GM19193 (cell line): Measurements from ENCODE around the gene PCSK6.

Source experiments
- POLR2A ChIP-seq: IDR thresholded peaks from 4 replicates; pipeline ENCODE4 v1.6.1; 2011; ENCODE audit not compliant: insufficient read depth, insufficient read length; ENCODE audit errors: extremely low read depth

Gene PCSK6

GRCh38 chr15:101488300-101489164, 975 bp downstream of the PCSK6 start:
- no peak for TF ChIP-seq POLR2A

GRCh38 chr15:101486696-101487459, 2.6 kb downstream of the PCSK6 start:
- TF ChIP-seq POLR2A: no peak

- TF ChIP-seq POLR2A: no peak
These were observed 6.0 kb downstream of the PCSK6 start for GRCh38 chr15:101483462-101483861.

GRCh38 chr15:101482526-101483371, 6.8 kb downstream of the PCSK6 start:
- no peak for TF ChIP-seq POLR2A

GRCh38 chr15:101481917-101482525, 7.5 kb downstream of the PCSK6 start:
- TF ChIP-seq POLR2A: no peak

- no peak for TF ChIP-seq POLR2A
These were observed 8.2 kb downstream of the PCSK6 start for GRCh38 chr15:101481381-101481705.

GRCh38 chr15:101480613-101481380, 8.7 kb downstream of the PCSK6 start:
- no peak for TF ChIP-seq POLR2A

GRCh38 chr15:101479851-101480612, 9.5 kb downstream of the PCSK6 start:
- no peak for TF ChIP-seq POLR2A

GRCh38 chr15:101479342-101479845, 10.1 kb downstream of the PCSK6 start:
- TF ChIP-seq POLR2A: no peak

GRCh38 chr15:101478701-101479341, 10.7 kb downstream of the PCSK6 start:
- TF ChIP-seq POLR2A: no peak

GRCh38 chr15:101477851-101478362, 11.6 kb downstream of the PCSK6 start:
- no peak for TF ChIP-seq POLR2A

- TF ChIP-seq POLR2A: no peak
These were observed 12.8 kb downstream of the PCSK6 start for GRCh38 chr15:101476756-101477155.
